GM10266 (cell line): ENCODE data around the gene IL11RA.

ENCODE experiments used
- DNase-seq: peaks from one replicate; pipeline ENCODE4 v3.0.0; 2012; ENCODE audit errors: extremely low spot score
- TF ChIP-seq, protein P1 (sequence below): IDR thresholded peaks from 2 replicates; pipeline ENCODE4 v1.5.1; 2012; ENCODE audit warnings: mild to moderate bottlenecking, low read depth; ENCODE audit not compliant: control insufficient read depth, insufficient read depth; ENCODE audit errors: missing control alignments

The IL11RA gene

DNA sequence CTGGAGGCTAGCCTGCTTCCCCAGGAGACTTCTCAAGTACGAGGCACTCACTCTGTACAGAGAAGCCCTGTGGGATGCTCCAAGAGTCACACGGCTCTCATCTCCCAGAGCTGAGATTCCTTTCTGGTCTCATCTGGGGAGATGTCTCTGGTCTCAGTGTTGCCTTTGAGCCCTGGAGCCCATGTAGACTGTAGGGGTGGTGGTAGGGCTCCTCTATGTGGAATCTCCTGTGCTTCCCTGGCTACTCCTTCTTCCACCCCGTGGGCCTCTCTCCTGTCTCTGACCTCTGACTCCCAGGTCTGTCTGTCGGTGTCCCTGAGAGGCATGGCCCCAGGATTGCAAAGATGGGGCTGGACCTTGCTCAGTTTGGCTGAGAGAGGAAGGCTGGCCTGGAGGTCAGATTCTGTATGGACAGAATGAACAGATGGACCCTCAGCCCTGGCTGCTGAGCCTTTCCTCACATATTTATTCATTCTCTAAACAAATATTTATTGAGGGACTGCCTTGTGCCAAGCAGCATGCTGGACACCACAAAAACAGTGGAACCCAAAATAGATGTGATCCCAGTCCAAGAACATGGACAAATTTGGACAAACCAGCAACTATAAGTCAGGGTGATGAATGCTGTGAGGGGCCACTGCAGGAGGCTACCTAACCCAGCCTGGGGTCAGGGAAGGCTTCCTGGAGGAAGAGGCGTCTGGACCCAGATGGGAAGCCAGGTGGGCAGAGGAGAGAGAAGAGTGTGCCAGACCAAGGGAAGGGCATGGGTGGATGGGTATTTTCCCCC lies 36.5 kb downstream of the IL11RA start:
- TF ChIP-seq, protein P1, sequence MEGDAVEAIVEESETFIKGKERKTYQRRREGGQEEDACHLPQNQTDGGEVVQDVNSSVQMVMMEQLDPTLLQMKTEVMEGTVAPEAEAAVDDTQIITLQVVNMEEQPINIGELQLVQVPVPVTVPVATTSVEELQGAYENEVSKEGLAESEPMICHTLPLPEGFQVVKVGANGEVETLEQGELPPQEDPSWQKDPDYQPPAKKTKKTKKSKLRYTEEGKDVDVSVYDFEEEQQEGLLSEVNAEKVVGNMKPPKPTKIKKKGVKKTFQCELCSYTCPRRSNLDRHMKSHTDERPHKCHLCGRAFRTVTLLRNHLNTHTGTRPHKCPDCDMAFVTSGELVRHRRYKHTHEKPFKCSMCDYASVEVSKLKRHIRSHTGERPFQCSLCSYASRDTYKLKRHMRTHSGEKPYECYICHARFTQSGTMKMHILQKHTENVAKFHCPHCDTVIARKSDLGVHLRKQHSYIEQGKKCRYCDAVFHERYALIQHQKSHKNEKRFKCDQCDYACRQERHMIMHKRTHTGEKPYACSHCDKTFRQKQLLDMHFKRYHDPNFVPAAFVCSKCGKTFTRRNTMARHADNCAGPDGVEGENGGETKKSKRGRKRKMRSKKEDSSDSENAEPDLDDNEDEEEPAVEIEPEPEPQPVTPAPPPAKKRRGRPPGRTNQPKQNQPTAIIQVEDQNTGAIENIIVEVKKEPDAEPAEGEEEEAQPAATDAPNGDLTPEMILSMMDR: no peak
- no peak for DNase-seq

- TF ChIP-seq, protein P1: no peak
- no peak for DNase-seq
Measured at GRCh38 chr9:34689116-34689470, 37.1 kb downstream of the IL11RA start.

DNA sequence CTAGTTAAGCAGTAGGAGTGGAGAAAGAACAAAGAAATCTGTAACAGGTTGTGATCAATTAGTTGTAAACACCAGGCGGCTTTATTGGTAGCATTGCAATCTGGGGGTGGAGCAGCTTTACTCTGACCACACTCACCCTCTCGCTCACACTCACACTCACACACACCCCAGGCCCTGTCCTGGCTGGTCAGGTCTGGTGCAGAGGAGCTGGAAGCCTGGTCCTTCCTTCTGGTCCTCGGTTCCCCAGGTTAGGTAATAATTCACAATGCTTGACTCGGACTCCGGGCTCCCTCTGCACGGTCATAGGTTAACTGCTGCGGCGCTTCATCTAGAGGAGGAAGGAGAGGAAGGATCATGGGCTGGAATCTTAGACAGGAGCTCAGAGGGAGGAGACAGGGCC lies 37.5 kb downstream of the IL11RA start:
- TF ChIP-seq, protein P1: no peak
- DNase-seq: no peak

DNA sequence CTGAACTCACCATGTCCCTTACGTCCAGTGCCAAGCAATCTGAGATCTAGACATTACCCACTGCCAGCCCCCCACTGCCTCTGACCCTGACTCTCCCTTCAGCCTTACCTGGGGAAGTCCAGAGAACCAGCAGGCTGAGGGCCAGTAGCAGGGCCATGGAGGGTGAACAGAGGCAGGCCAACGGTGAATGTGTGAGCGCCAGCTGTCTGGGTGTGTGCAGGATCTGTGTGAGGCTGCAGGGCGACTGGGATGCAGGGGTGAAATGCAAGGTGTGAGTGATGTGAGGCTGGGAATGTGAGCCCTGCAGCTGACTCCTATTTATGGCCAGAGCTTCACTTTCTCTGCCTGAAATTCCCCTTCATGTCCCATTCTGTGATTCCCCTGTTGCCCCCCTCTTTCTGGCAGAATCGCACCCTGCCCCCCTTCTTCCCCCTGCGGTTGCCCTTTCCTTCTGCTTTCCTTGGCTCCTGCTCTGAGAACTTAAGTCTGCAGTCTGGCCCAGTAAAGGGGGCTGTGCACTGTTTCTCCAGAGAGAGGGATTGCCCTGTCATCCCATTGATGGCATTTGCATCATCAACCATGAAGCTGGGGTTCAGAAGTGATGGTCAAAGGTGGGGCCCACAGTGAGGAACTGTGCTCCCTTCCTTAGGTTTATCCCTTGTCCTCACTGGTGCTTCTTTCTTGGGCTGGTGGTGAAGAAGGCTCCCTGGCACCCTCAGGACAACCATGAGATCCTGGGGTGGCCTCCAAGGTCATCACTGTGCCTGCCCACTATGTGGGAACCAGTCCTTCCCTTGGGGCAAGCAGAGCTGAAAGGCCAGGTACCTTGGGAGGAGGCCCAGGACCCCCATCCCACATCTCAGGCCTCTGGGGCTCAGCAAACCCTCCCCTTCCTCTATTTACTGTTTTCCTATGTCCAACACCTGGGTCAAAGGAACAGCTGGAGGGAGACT lies 39.3 kb downstream of the IL11RA start, which contains the start of gene CCL19:
Gene CCL19, minus strand, starts transcription at position 294 of the 953 bp plus-strand sequence. Its CDS starts 137 bp downstream, at position 157.
- TF ChIP-seq, protein P1: no peak
- DNase-seq: no peak

- no peak for DNase-seq
- TF ChIP-seq, protein P1: no peak
Measured at GRCh38 chr9:34691936-34692315, 39.9 kb downstream of the IL11RA start.

- TF ChIP-seq, protein P1: no peak
- no peak for DNase-seq
Measured at GRCh38 chr9:34693560-34693959, 41.6 kb downstream of the IL11RA start.

GRCh38 chr9:34694811-34695210 lies 42.8 kb downstream of the IL11RA start:
- no peak for DNase-seq
- TF ChIP-seq, protein P1: no peak
